Panc1 (cell line): ENCODE data around the gene CYBRD1.

Experiments
- POLR2AphosphoS5 ChIP-seq: IDR thresholded peaks from 2 replicates; pipeline ENCODE4 v1.6.1; 2012; ENCODE audit warnings: mild to moderate bottlenecking, low read depth, low read length, moderate library complexity
- TF ChIP-seq, protein P1 (sequence below): fragments of 450-650 bp; IDR thresholded peaks from 2 replicates; pipeline ENCODE4 v1.5.1; 2017; ENCODE audit warnings: mild to moderate bottlenecking
- TF ChIP-seq, protein P2 (sequence below), 2 experiments: IDR thresholded peaks; 2 replicates each; pipeline ENCODE4 v1.6.1; 2011 to 2012; ENCODE audit warnings: low read depth in 2 of 2, control low read depth in 1 of 2, low read length in 1 of 2, mild to moderate bottlenecking in 1 of 2, moderate library complexity in 1 of 2; ENCODE audit not compliant: insufficient read depth in 1 of 2

DNA sequence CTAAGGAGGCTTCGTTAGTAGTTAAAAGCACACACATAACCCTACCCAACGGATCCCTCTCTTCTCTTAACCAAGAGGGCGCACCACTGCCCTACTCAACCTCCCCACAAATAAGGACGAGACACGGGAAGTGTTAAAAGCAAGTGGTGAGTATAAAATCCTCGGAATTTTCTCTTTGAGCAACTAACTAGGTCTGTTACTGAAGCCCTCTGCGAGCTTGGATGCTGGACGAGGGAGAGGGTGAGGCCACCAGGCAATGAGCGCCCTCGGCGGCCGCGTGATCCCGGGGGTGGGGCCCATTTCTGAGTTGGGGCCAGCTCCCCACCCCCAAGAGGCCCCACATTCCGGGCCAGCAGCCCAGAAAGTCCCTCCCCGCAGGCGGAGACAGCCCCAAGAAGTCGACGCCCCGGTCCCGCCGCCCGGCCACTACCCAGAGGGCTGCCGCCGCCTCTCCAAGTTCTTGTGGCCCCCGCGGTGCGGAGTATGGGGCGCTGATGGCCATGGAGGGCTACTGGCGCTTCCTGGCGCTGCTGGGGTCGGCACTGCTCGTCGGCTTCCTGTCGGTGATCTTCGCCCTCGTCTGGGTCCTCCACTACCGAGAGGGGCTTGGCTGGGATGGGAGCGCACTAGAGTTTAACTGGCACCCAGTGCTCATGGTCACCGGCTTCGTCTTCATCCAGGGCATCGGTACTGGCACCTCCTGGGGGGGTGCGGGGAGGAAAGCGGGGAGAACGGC, at the start of gene CYBRD1:
- TF ChIP-seq, protein P1, sequence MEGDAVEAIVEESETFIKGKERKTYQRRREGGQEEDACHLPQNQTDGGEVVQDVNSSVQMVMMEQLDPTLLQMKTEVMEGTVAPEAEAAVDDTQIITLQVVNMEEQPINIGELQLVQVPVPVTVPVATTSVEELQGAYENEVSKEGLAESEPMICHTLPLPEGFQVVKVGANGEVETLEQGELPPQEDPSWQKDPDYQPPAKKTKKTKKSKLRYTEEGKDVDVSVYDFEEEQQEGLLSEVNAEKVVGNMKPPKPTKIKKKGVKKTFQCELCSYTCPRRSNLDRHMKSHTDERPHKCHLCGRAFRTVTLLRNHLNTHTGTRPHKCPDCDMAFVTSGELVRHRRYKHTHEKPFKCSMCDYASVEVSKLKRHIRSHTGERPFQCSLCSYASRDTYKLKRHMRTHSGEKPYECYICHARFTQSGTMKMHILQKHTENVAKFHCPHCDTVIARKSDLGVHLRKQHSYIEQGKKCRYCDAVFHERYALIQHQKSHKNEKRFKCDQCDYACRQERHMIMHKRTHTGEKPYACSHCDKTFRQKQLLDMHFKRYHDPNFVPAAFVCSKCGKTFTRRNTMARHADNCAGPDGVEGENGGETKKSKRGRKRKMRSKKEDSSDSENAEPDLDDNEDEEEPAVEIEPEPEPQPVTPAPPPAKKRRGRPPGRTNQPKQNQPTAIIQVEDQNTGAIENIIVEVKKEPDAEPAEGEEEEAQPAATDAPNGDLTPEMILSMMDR, result no peak
- TF ChIP-seq, protein P2, sequence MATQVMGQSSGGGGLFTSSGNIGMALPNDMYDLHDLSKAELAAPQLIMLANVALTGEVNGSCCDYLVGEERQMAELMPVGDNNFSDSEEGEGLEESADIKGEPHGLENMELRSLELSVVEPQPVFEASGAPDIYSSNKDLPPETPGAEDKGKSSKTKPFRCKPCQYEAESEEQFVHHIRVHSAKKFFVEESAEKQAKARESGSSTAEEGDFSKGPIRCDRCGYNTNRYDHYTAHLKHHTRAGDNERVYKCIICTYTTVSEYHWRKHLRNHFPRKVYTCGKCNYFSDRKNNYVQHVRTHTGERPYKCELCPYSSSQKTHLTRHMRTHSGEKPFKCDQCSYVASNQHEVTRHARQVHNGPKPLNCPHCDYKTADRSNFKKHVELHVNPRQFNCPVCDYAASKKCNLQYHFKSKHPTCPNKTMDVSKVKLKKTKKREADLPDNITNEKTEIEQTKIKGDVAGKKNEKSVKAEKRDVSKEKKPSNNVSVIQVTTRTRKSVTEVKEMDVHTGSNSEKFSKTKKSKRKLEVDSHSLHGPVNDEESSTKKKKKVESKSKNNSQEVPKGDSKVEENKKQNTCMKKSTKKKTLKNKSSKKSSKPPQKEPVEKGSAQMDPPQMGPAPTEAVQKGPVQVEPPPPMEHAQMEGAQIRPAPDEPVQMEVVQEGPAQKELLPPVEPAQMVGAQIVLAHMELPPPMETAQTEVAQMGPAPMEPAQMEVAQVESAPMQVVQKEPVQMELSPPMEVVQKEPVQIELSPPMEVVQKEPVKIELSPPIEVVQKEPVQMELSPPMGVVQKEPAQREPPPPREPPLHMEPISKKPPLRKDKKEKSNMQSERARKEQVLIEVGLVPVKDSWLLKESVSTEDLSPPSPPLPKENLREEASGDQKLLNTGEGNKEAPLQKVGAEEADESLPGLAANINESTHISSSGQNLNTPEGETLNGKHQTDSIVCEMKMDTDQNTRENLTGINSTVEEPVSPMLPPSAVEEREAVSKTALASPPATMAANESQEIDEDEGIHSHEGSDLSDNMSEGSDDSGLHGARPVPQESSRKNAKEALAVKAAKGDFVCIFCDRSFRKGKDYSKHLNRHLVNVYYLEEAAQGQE (IDR thresholded peaks at IDR 0.05; ENCODE audit: insufficient read depth in 1 of 2, low read depth in 2 of 2, low read length in 1 of 2), result no peak
- TF ChIP-seq POLR2AphosphoS5, result no peak
